ENCODE results near the gene EME2. TPM values are rescaled to one million over a fixed set of nuclear protein-coding genes. Genes with fewer than 3 reads are reported as not detected.

Gene EME2
- polyA plus RNA-seq, 4 donors: 5.4 to 16.4 (median 10.5) TPM

DNA sequence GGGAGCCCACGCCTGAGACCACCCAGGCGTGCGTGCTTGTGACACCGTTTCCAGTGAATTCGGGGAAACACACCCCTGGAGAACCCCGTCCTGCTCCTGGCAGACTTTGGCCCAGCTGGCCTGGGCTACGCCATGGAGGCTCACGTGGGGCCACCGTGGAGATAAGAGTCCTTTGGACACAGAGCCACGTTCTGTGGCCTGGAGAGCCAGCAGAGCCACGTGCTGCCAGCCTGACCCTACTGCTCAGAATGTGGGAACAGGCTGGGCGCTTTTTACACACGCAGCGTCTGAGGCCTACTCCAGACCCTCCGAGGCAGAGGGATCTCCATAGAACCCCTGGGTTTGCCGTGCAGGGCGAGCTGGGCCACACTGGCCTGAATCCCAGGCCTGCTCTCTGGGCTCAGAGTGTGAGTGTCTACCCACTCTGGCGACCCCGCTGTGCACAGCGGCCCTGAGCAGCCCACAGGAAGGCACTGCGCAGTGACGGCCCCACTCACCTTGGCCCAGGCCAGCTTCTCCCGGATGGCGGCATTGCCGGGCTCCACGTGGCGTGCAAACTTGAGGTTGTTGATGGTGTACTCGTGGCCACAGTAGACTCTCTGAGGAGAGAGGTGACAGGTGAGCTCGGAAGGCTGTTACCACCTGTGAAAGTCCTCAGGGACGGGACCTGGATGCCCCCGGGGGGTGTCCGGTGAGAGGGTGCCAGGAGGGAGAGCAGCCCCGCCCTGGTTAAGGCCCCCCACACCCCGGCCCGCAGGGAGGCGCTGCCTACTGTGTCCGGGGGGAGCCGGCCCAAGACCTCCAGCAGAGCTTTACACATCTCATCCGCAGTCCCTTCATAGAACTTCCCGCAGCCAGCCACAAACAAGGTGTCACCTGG lies 44.0 kb downstream of the EME2 start:
- DNase-seq (ENCODE audit: low read depth in 4 of 4, low spot score in 2 of 4): no peak

DNA sequence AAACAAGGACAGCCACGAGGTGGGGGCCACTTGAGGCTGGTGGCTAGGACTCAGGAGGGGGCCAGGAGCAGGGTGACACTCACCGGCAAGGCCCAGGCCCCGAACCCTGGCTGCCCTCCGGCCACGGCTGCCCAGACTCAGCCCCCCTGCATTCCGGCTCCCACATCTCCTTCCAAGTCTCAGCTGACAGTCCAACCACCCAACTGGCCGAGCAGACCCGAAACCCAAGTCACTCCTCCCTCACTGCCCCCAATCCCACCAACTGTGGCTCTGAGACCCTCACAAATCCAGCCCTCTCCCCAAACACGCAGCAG lies 44.6 kb downstream of the EME2 start:
- DNase-seq (ENCODE audit: low read depth in 4 of 4, low spot score in 2 of 4): no peak

- DNase-seq (ENCODE audit: low read depth in 4 of 4, low spot score in 2 of 4): no peak
Measured at GRCh38 chr16:1817716-1818115, 45.1 kb downstream of the EME2 start.

DNA sequence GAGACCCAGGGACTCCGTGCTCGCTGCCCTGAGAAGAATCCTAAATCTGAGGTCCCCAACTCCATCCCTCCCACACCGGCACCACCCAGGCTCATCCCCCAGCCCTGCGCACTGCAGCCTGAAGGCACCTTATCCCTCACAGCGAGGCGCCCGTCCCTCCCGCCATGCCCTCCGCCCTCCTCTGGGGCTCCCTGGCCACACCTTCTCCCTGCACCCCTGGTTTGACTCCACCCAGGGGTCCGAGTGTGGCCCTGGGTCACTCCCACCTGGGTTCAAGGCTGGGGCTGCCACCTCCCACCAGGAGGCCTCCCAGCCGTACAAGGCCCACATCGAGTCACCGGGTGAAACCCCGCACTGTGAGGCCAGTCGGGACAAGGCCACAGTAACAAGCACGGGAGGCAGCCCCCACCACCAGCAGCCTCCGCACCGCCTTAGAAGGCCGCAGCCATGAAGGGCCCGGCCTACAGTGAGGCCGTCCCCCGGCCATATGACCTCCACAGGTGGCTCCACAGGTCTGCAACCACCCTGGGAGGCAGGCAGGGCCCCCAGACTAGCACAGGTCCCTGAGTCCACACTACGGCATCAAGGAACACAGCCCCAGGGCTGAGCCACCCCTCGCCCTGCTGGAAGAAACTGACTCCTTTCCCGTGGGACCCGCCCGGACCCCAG lies 45.7 kb downstream of the EME2 start:
- DNase-seq (ENCODE audit: low read depth in 4 of 4, low spot score in 2 of 4): no peak

- no peak for DNase-seq (ENCODE audit: low read depth in 4 of 4, low spot score in 2 of 4)
Measured at GRCh38 chr16:1818873-1819525, 46.4 kb downstream of the EME2 start.

- DNase-seq (ENCODE audit: low read depth in 4 of 4, low spot score in 2 of 4): no peak
Measured at GRCh38 chr16:1819611-1820010, 47.0 kb downstream of the EME2 start.

DNA sequence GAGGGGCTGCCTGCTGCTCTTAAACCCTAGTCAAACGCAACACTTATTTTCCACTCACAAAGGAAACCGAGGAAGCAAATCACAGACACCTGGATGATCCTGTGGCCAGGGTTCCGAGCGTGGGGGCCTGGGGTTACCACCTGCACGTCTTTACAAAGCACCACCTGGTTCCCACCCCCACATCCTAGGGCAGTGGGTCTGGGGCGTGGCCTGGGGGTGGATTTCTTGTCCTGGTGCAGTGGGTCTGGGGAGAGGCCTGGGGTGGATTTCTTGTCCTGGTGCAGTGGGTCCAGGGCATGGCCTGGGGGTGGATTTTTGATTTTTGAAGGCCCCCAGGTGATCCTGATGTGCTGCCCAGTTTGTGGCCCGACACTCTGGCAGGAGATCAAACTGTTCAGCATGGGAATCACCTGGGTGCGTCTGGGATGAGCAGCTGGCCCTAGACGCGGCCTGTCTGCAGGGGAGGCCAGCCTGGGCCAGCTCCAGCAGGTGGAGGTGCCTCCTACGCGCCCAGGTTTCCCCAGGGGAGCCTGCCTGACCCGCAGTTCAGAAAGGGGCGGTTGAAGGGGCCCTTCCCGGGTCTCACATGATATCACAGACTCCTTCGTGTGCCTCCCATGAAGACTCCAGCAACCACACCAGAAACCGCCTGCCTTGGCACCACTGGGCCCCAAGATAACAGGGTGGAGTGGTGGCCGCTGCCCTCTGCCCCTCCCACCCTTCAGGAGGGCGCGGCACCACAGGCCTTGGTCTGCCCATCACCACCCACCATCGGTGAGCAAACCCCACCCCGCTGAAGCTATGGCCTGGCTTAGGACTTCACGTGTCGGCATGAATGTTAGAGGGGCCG lies 47.7 kb downstream of the EME2 start:
- DNase-seq (ENCODE audit: low read depth in 4 of 4, low spot score in 2 of 4): no peak

DNA sequence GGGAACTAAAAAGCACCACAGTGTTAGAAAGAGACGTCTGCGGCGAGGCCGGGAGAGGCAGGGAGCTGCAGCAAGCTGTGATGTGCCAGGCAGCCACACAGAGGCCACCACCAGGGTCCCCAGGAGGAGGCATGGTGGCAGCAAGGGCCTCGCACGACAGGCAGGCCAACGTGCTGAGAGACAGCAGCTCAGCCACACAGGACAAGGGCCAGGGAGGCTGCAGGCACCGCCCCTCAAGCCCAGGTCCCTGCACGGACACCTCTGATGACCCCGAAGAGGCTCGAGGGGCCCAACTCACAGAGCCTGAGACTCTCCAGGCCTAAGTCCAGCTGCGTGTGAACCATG lies 48.3 kb downstream of the EME2 start:
- DNase-seq (ENCODE audit: low read depth in 4 of 4, low spot score in 2 of 4): no peak

GRCh38 chr16:1821861-1822611 lies 49.4 kb downstream of the EME2 start:
- no peak for DNase-seq (ENCODE audit: low read depth in 4 of 4, low spot score in 2 of 4)

DNA sequence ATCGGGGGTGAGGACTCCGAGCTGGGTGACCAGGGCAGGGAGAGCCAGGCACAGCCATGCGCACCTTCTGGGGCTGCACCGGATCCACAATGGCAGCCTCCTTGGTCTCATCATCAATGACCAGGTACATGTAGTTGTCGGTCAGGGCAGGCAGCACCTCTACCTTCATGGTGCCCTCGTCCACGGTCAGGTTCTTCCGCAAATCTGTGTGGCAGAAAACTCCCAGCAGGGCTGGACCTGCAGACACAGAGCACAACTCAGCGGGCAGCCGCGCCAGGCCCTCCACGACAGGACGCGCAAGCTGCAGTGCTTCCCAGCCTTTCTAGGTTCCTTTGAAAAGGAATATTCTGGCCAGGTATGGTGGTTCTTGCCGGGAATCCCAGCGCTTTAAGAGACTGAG lies 50.2 kb downstream of the EME2 start:
- DNase-seq (ENCODE audit: low read depth in 4 of 4, low spot score in 2 of 4): no peak

DNA sequence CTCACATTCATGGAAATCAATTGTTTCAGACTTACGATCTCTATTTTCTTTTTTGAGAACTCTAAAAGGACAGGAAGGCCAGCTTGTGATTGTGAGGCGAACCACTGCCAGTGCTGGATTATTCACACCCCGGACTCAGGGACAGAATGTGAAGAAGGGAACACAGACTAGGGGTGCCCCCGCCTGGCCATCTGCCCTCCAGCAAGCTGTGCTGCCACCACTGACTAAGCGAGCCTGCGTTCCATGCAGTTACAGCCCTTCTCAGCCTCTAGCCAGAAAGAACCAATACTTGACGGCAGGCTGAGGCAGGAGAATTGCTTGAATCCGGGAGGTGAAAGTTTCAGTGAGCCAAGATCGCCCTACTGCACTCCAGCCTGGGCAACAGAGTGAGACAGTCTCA lies 51.2 kb downstream of the EME2 start:
- no peak for DNase-seq (ENCODE audit: low read depth in 4 of 4, low spot score in 2 of 4)

DNA sequence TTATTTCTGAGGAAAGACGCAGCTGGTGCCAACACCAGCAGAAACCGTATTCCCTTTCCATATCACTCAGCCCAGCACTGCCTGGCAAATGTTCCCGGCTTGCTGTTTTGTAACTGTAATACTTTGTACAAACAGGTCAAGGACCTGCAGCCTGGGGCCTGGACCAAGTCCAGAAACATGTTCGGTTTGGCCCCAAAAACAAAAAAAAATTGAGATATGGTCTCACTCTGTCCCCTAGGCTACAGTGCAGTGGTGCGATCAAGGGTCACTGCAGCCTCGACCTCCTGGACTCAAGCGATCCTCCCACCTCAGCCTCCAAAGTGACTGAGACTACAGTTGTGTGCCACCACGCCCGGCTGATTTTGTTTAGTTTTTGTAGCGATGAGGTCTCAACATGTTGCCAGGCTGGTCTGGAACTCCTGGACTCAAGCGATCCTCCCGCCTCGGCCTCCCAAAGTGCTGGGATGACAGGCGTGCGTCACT lies 52.8 kb downstream of the EME2 start:
- no peak for DNase-seq (ENCODE audit: low read depth in 4 of 4, low spot score in 2 of 4)

Other genes with a start within 250 kb of the EME2 start
- 10 to 100 TPM; 19.2 to 34.6 (median 22.6) TPM for gene TMEM204, start 239.1 kb upstream of the EME2 start, polyA plus RNA-seq (ENCODE audit: insufficient read length in 4 of 4)
- 10 to 100 TPM; 34.6 to 54.9 (median 44.7) TPM for gene IFT140, start 160.7 kb upstream of the EME2 start, polyA plus RNA-seq (ENCODE audit: insufficient read length in 4 of 4)
- gene CRAMP1, start 160.4 kb upstream of the EME2 start, polyA plus RNA-seq (ENCODE audit: insufficient read length in 4 of 4): 10 to 100 TPM; 15.6 to 31.4 (median 23.4) TPM
- gene JPT2, start 94.5 kb upstream of the EME2 start, polyA plus RNA-seq (ENCODE audit: insufficient read length in 4 of 4): 10 to 100 TPM; 71.5 to 80.9 (median 78.5) TPM
- 10 to 100 TPM; 33.4 to 90.6 (median 58.4) TPM for gene MAPK8IP3, start 66.6 kb upstream of the EME2 start, polyA plus RNA-seq (ENCODE audit: insufficient read length in 4 of 4)
- 10 to 100 TPM; 23.1 to 46.8 (median 37.7) TPM for gene NME3, start 1.3 kb upstream of the EME2 start, polyA plus RNA-seq (ENCODE audit: insufficient read length in 4 of 4)
- 100 to 1,000 TPM in 1 of 4 donors, 10 to 100 TPM in 3; 60.4 to 103 (median 78.1) TPM for gene MRPS34, start 324 bp downstream of the EME2 start, polyA plus RNA-seq (ENCODE audit: insufficient read length in 4 of 4)
- 10 to 100 TPM; 31.6 to 56.5 (median 48.5) TPM for gene SPSB3, start 9.8 kb downstream of the EME2 start, polyA plus RNA-seq (ENCODE audit: insufficient read length in 4 of 4)
- 10 to 100 TPM; 35.4 to 69.3 (median 56.4) TPM for gene NUBP2, start 10.2 kb downstream of the EME2 start, polyA plus RNA-seq (ENCODE audit: insufficient read length in 4 of 4)
- 1 to 10 TPM; 2.4 to 4.3 (median 3.4) TPM for gene IGFALS, start 20.9 kb downstream of the EME2 start, polyA plus RNA-seq (ENCODE audit: insufficient read length in 4 of 4)
- 10 to 100 TPM; 38.0 to 56.2 (median 49.5) TPM for gene HAGH, start 54.0 kb downstream of the EME2 start, polyA plus RNA-seq (ENCODE audit: insufficient read length in 4 of 4)
- 10 to 100 TPM; 39.8 to 49.5 (median 44.9) TPM for gene FAHD1, start 54.4 kb downstream of the EME2 start, polyA plus RNA-seq (ENCODE audit: insufficient read length in 4 of 4)
- gene MEIOB, start 99.4 kb downstream of the EME2 start, polyA plus RNA-seq (ENCODE audit: insufficient read length in 4 of 4): 1 to 10 TPM in 2 of 4 donors, under 1 TPM in 2; 0.47 to 2.7 (median 1.0) TPM
- gene HS3ST6, start 145.6 kb downstream of the EME2 start, polyA plus RNA-seq (ENCODE audit: insufficient read length in 4 of 4): under 1 TPM; 0.21 to 0.55 (median 0.35) TPM
- 10 to 100 TPM; 63.9 to 79.8 (median 72.1) TPM for gene MSRB1, start 170.4 kb downstream of the EME2 start, polyA plus RNA-seq (ENCODE audit: insufficient read length in 4 of 4)
- under 1 TPM; 0.11 to 0.28 (median 0.15) TPM for gene RPL3L, start 181.9 kb downstream of the EME2 start, polyA plus RNA-seq (ENCODE audit: insufficient read length in 4 of 4)
- 100 to 1,000 TPM; 129 to 144 (median 136) TPM for gene NDUFB10, start 186.7 kb downstream of the EME2 start, polyA plus RNA-seq (ENCODE audit: insufficient read length in 4 of 4)
- 1,000 to 10,000 TPM; 1,679 to 2,513 (median 2,183) TPM for gene RPS2, start 192.0 kb downstream of the EME2 start, polyA plus RNA-seq (ENCODE audit: insufficient read length in 4 of 4)
- gene RNF151, start 194.0 kb downstream of the EME2 start, polyA plus RNA-seq (ENCODE audit: insufficient read length in 4 of 4): not detected
- gene TBL3, start 199.2 kb downstream of the EME2 start, polyA plus RNA-seq (ENCODE audit: insufficient read length in 4 of 4): 10 to 100 TPM; 27.8 to 49.6 (median 41.1) TPM
- 1 to 10 TPM in 2 of 4 donors, under 1 TPM in 2; 0.40 to 2.0 (median 1.1) TPM for gene NOXO1, start 208.7 kb downstream of the EME2 start, polyA plus RNA-seq (ENCODE audit: insufficient read length in 4 of 4)
- gene GFER, start 211.4 kb downstream of the EME2 start, polyA plus RNA-seq (ENCODE audit: insufficient read length in 4 of 4): 10 to 100 TPM; 20.1 to 31.6 (median 28.5) TPM
- gene SYNGR3, start 217.2 kb downstream of the EME2 start, polyA plus RNA-seq (ENCODE audit: insufficient read length in 4 of 4): 1 to 10 TPM; 1.8 to 2.4 (median 1.9) TPM
- 10 to 100 TPM; 13.8 to 30.8 (median 26.6) TPM for gene ZNF598, start 237.0 kb downstream of the EME2 start, polyA plus RNA-seq (ENCODE audit: insufficient read length in 4 of 4)
- 10 to 100 TPM in 2 of 4 donors, 1 to 10 TPM in 2; 3.0 to 16.3 (median 9.7) TPM for gene NPW, start 247.0 kb downstream of the EME2 start, polyA plus RNA-seq (ENCODE audit: insufficient read length in 4 of 4)

All from left renal cortex interstitium (tissue), 4 donors.